ENCODE results near the gene MAN1A1.
A peak's percentile ranks its signal among the peaks of the same experiment; 100 is the strongest.

Gene MAN1A1

GRCh38 chr6:119325559-119326265, 23.8 kb downstream of the MAN1A1 start:
- no peak for DNase-seq

DNA sequence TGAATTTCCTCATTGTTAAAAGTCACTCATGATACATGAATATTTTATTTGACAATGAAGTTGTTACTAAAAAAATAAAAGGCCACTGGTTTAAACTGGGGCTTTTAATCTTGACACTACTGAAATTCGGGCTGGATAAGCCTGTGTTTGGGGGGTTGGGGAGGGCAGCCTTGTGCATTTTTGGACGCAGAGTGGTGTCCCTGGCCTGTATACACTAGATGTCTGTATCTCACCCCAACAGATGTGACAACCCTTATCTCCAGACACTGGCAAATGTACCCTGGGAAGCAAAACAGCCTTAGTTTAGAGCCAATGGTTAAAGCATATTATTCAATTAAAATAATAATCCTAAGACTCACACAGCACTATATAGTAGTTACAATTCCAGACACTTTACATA, 24.8 kb downstream of the MAN1A1 start:
- no peak for DNase-seq

GRCh38 chr6:119323931-119324330, 25.6 kb downstream of the MAN1A1 start:
- DNase-seq = no peak

DNA sequence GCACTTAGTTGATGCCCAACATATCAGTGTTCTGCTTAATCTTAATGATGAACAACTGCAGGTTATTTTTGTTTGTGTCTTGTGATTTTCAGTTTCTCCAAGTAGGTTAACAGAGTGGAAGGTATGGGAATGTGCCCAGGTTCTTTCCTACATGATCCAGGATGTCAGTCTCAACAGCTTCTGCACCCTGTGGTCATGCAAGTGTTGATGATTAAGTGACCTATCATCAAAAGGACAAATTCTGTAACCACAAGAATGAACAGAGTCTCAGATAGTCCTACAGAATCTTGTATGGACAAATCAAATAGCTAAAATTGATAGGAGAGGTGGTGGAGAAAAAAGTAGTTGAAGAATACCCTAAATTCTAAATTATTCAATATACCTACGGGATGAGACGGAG, 26.1 kb downstream of the MAN1A1 start:
- DNase-seq = no peak

DNA sequence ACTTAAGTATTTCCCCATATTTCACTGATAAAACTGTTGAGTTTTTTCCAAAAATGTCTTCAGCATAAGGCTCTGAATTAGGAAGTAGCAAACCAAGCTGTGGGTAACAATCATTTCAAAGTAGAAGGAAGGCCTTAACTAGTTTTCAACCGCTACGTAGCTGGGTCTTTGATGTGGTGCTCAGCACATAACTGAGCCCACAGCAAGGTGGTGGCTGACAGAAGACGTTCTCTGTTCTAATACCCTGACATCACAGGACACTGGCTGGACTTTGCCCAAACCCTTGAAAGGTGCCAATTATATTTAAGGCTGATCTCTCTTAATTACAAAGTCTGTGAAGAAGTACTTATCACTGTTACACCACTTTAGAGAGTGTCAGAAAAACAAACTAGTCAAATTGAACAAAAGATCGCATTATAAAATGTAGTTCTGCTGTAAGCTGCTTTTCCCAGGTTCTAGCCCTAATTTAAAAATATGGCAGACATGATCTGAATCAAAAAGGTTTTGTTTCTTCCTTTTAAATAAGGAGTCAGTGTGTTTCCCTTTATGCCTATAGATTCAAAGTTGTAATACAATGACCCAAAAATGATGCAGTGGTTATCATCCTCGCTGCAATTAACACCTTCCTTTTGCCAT, 26.7 kb downstream of the MAN1A1 start:
- DNase-seq = no peak

DNA sequence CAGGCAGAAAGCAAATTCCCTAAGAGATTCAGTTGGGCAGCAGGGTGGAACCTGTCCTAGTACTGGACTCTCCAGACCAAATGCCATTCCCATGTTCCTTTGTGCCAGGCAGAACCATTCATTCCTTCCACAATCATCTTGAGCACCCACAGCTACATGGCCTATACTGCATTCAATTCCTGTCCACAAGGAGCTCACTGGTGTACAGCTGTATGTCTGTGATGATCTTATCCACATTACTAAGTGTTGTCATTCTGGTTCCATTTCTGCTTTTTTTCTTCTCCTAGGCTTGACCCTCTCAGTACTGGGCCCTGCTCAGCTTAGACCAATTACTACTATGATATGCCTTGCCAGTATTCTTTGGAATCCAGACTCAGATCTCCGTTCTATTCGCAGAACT, 27.5 kb downstream of the MAN1A1 start:
- no peak for DNase-seq

DNA sequence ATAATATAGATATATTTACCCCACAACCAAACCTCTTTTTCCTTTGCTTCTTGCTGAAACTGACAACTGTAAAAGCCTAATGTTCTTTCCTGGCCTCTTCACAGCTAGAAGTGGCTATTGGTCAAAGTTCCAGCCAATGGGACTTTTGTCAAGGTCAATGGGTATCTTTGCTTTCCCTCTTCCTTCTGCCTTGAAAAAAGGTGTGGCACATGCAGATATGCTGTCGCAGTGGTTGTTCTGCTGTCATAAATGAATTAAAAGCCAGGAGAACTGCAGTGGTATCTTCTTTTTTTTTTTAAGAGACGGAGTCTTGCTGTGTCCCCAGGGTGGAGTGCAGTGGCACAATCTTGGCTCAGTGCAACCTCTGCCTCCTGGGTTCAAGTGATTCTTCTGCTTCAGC, 29.9 kb downstream of the MAN1A1 start:
- DNase-seq = no peak

DNA sequence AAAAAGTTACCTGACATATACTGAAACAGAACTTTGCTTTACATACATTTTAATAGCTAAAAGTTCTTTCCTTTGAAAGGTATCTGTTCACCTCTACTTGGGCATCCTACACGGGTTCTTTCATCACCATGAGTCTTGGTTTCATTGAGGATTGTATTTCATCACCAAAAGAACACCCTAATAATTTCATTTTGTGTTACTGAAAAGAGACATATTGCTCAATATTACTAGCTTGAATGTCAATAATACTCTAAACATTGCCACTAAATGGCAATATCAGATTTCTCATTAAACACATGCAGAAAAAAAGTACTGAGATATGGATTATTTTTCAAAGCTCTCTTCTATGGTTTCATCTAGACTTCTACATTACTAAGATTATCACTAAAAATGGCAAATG, 30.8 kb downstream of the MAN1A1 start:
- DNase-seq = no peak

- no peak for DNase-seq
Observed at GRCh38 chr6:119318176-119318575, 31.4 kb downstream of the MAN1A1 start.

DNA sequence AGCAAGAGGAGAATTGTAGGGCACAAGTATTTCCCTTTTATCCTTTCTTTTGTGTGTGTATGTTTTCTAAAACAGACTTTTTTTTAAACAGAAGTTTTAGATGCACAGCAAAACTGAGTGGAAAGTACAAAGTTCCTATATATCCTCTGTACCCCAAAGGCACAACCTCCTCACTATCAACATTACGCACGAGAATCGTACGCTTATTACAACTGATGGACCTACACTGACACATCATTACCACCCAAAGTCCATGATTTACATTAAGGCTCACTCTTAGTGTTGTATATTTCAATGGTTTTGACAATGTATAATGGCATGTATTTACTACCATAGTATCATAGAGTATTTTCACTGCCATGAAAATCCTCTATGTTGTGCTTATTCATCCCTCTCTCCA, 32.6 kb downstream of the MAN1A1 start:
- no peak for DNase-seq

GRCh38 chr6:119314885-119315272, 34.7 kb downstream of the MAN1A1 start:
- DNase-seq = no peak

DNA sequence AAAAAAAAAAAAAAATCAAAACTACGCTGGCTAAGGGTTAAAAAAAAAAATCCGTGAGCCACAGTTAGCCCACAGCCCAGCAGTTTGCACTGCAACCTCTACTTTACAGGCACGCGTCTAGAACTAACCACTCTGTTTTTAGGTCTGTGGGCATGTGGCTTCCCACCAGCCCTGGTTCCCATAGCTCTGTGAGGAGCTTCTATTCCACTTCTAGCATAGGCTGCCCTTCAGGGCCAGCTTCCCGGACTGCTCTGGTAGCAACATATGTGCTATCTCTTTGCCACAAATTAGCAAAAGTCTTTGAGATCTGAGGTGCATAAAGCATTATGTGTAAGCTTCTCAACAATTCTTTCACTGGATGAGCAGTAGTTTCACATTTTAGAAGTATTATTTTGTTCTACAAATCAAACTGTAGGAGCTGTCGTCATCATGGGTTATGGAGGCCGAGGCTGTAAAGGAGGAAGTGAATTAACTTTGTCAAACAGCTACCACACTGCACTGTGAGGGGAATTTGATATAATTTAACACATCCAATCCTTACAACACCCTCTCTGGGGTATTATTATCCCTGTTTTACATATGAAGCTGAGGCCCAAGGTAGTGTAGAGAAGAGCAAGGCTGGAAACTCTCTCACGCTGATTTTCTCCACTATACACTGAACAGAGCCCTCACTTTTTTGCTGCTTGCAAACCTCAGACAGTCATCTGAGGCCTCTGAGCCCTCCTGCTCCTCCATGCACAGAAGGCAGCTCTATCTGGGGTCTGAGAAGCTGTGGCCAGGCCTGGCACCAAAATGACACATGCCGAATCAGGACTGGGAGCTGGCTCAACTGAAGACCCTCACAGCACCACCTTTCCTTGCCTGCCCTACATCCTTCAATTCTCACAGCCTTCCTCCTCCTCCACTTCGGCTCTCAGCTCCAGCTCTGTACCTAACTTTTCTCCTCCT, 35.4 kb downstream of the MAN1A1 start:
- no peak for DNase-seq

DNA sequence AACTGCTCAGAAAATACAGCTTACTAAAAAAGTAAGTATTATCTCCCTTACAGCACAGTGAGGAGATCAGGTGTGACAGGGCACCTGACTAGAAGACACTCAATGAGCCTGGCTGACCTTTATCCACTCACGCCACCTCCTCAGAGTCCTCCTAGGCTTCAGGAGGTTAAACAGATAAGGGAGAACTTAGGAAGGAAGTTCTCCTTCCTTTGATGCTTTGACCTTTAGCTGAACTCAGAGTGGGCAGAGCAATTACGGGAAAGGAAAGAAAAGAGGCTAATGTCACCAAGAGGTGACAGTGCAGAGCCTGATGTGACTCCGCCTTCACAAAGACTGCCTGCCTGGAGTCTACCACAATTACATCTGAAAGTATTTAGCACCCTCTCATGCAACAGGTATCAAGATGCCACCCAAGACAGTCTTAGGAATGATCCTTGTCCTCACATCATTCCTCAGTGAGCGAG, 36.7 kb downstream of the MAN1A1 start:
- no peak for DNase-seq

DNA sequence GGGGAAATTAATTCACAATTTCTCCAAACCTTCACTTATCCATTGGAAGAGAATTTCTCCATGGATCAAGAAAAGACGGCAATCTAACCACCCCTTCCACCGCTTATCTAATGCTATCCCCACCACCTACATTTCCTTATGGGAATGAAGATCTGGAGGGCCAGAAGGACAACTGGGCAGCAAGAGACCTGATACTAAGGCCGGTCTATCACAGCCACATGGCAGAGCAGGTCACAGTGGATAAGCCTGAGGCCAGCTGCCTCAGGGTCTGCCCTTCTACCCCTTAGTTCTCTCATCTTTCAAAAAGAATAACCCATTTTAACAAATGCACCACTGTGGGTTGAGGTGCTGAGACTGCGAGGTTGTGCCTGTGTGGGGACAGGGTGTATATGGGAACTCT, 37.1 kb downstream of the MAN1A1 start:
- no peak for DNase-seq

GRCh38 chr6:119311514-119312142, 37.9 kb downstream of the MAN1A1 start:
- no peak for DNase-seq

- no peak for DNase-seq
Observed at GRCh38 chr6:119310486-119311036, 39.0 kb downstream of the MAN1A1 start.

- DNase-seq = peak; percentile 75
Observed at GRCh38 chr6:119308991-119309657, 40.4 kb downstream of the MAN1A1 start.

GRCh38 chr6:119308048-119308570, 41.5 kb downstream of the MAN1A1 start:
- peak; percentile 80 for DNase-seq

- no peak for DNase-seq
Observed at GRCh38 chr6:119307056-119307455, 42.5 kb downstream of the MAN1A1 start.

DNA sequence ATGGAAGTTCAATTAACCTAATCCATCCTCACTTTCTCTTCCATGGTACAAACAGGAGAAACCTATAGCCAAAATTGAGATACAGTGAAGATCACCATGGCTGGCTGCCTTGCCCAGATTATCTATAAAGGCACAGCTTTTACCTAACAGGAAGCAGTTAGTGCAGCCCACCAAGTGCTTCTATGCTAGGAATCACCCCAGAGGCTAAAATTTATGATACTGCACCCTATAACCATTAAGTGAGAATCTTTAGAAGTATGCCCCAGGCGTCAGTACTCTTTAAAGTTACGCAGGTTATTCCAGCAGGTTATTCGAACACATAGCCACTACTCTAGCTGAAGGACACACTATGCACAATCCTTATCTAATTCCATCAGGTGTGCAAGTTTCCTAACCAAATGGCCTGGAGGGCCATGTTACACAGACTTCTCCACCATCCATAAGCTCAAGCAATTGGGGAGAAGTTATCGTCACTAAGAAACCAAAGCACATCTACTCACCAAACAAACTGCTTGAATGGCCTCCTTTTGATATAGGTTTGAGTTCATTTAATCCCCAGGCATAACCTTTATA, 43.1 kb downstream of the MAN1A1 start:
- DNase-seq = no peak

DNA sequence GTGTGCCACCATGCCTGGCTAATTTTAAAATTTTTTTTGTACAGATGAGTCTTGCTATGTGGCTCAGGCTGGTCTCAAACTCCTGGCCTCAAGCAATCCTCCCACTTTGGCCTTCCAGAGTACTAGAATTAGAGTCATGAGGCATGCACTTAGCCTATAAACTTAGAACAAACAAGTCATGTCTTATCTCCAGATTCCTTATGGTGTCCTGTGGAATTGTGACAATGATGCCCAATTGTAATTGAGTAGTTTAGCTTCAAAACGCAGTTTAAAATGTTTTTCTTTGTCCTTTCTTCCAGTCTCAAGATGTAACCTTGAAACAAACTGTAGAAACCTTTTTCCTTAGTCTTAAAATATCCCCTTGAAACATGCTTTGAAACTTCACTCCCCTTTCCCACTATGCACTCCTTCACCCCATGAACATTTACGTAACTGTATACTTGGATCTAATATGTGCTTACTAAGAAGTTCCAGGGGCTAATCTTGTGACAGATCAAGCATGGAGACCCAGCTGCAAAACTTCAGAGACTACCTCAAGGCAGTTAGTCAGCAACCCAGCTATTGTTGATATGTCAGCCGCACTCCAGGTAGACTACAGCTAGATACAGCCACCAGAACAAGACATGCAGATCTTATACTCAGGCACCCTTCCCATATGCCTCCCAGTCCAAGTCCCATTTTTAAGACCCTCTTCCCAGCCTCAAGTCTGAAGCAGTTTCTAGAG, 46.2 kb downstream of the MAN1A1 start:
- DNase-seq = no peak
